Type B pancreatic cell (in vitro differentiated cells): ENCODE measurements around the gene NACC2. TPM values are rescaled to one million over a fixed set of nuclear protein-coding genes. Genes with fewer than 3 reads are reported as not detected.

Experiments used
- DNase-seq: peaks from one replicate; pipeline ENCODE4 v3.0.0; 2021; ENCODE audit warnings: mixed read lengths; ENCODE audit not compliant: unreplicated experiment; ENCODE audit errors: extremely low spot score
- H3K27ac Mint-ChIP-seq: 2 replicates; pipeline ENCODE4 v1.8.0; 2021; ENCODE audit warnings: mild to moderate bottlenecking, mixed read lengths
- H3K27me3 Mint-ChIP-seq: 2 replicates; pipeline ENCODE4 v1.8.0; 2021; ENCODE audit warnings: mixed read lengths
- H3K36me3 Mint-ChIP-seq: 2 replicates; pipeline ENCODE4 v1.8.0; 2021; ENCODE audit warnings: mixed read lengths
- H3K4me1 Mint-ChIP-seq: one replicate; pipeline ENCODE4 v1.8.0; 2021; ENCODE audit warnings: mixed read lengths; ENCODE audit not compliant: unreplicated experiment
- H3K4me3 Mint-ChIP-seq: 2 replicates; pipeline ENCODE4 v1.8.0; 2021; ENCODE audit warnings: mild to moderate bottlenecking, mixed read lengths
- H3K9me3 Mint-ChIP-seq: 2 replicates; pipeline ENCODE4 v1.8.0; 2021; ENCODE audit warnings: mixed read lengths
- CTCF ChIP-seq: fragments of 200-600 bp; sonication (generic); conservative IDR thresholded peaks from 2 replicates; pipeline ENCODE4 v1.5.0; 2021; ENCODE audit warnings: antibody characterized with exemption, mild to moderate bottlenecking
- total RNA-seq: library from RNA; stranded (reverse); gene quantifications from 2 replicates; pipeline ENCODE4 v1.2.1, GENCODE V29; 2021; ENCODE audit warnings: low replicate concordance

NACC2 gene
- total RNA-seq, 1 donor from 2014 or later = 9.3 TPM

- Mint-ChIP-seq H3K27me3 (peaks cover 11% of the 10 kb centered on the region), H3K27ac (no peak overlapping the region), H3K4me3 (peak overlapping the region; percentile 83), H3K36me3 (no peaks in the 10 kb centered on the region), H3K9me3 (no peaks in the 10 kb centered on the region), H3K4me1 (peaks cover 22% of the 10 kb centered on the region)
- DNase-seq = no peak
- no peak for TF ChIP-seq CTCF
These were observed 851 bp downstream of the NACC2 start for GRCh38 chr9:136093995-136094881.

- TF ChIP-seq CTCF = no peak
- peaks cover 18% of the 10 kb centered on the region for H3K4me1 Mint-ChIP-seq
- H3K27me3 Mint-ChIP-seq = peaks cover 5% of the 10 kb centered on the region
- H3K36me3 Mint-ChIP-seq = no peaks in the 10 kb centered on the region
- no peaks in the 10 kb centered on the region for H3K9me3 Mint-ChIP-seq
- DNase-seq = no peak
- peak overlapping the region; percentile 83 for H3K4me3 Mint-ChIP-seq
- peak overlapping the region; percentile 72 for H3K27ac Mint-ChIP-seq
These were observed 1.6 kb downstream of the NACC2 start for GRCh38 chr9:136093346-136093986.

- Mint-ChIP-seq H3K36me3 (no peaks in the 10 kb centered on the region), H3K4me1 (peaks cover 18% of the 10 kb centered on the region), H3K4me3 (peak overlapping the region; percentile 83), H3K9me3 (no peaks in the 10 kb centered on the region), H3K27me3 (peaks cover 3% of the 10 kb centered on the region), H3K27ac (peak overlapping the region; percentile 72)
- no peak for DNase-seq
- no peak for TF ChIP-seq CTCF
These were observed 2.3 kb downstream of the NACC2 start for GRCh38 chr9:136092741-136093140.

- Mint-ChIP-seq H3K27ac (no peak overlapping the region), H3K27me3 (no peaks in the 10 kb centered on the region), H3K4me3 (peak overlapping the region; percentile 83), H3K4me1 (peaks cover 18% of the 10 kb centered on the region), H3K36me3 (no peaks in the 10 kb centered on the region), H3K9me3 (no peaks in the 10 kb centered on the region)
- no peak for DNase-seq
- no peak for TF ChIP-seq CTCF
These were observed 2.8 kb downstream of the NACC2 start for GRCh38 chr9:136092353-136092650.

GRCh38 chr9:136091582-136092352 is 3.3 kb downstream of the NACC2 start:
- Mint-ChIP-seq H3K9me3 (no peaks in the 10 kb centered on the region), H3K27me3 (no peaks in the 10 kb centered on the region), H3K36me3 (no peaks in the 10 kb centered on the region), H3K4me3 (peak overlapping the region; percentile 78), H3K27ac (peak overlapping the region; percentile 77), H3K4me1 (peaks cover 20% of the 10 kb centered on the region)
- no peak for DNase-seq
- TF ChIP-seq CTCF = no peak
